Erythroblast (primary cell): Measurements from ENCODE around the gene GJA8.

Source experiments
- GATA1 ChIP-seq: IDR thresholded peaks from 2 replicates; pipeline ENCODE4 v1.6.1; 2011; ENCODE audit warnings: low read depth, mild to moderate bottlenecking, control low read depth, low read length, moderate library complexity
- POLR2A ChIP-seq: IDR thresholded peaks from 2 replicates; pipeline ENCODE4 v1.6.1; 2011; ENCODE audit warnings: mild to moderate bottlenecking, low read length

DNA sequence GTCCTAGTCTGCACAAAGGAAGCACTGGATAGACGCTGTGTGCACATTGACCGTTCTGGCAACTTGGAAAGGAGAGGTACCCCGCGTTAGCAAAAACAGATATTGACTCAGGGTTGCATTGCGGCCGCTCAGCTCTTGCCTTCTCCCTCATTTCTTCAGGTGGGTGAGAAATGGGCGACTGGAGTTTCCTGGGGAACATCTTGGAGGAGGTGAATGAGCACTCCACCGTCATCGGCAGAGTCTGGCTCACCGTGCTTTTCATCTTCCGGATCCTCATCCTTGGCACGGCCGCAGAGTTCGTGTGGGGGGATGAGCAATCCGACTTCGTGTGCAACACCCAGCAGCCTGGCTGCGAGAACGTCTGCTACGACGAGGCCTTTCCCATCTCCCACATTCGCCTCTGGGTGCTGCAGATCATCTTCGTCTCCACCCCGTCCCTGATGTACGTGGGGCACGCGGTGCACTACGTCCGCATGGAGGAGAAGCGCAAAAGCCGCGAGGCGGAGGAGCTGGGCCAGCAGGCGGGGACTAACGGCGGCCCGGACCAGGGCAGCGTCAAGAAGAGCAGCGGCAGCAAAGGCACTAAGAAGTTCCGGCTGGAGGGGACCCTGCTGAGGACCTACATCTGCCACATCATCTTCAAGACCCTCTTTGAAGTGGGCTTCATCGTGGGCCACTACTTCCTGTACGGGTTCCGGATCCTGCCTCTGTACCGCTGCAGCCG is 5.4 kb downstream of the GJA8 start:
- TF ChIP-seq POLR2A (no peak), GATA1 (no peak)
